CD4-positive, alpha-beta T cell treated with Interleukin-6 for 4 hours (primary cell): Measurements from ENCODE around the gene PNRC2.
"Not testable (repeated sequence)": the region's sequence is repeated elsewhere in the genome, so short reads cannot be mapped to it uniquely, and the experiment has no call there.

ENCODE experiments used
- DNase-seq: peaks from one replicate; pipeline ENCODE4 v3.0.0-alpha.2; 2020; ENCODE audit warnings: mixed read lengths

PNRC2 gene

DNA sequence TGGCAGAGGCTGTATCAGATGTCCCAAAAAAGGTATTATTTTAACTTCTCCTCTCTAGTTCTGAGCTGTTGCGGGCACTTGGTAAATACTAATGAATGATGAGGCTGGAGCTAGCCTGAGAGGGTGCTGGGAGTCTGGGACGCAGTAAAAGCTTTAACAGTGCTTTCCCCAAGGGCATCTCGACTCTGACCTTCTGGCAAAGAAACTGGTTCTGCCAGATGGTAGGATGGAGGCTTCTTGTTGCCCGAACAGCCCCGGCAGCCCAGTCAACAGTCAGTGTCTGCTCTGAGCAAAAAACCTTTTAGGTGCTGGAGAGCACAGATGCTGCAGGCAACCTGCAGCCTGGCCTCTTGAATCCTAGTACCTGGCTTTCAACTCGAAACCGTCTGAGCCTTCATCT, 2.5 kb upstream of the PNRC2 start:
- DNase-seq = no peak

DNA sequence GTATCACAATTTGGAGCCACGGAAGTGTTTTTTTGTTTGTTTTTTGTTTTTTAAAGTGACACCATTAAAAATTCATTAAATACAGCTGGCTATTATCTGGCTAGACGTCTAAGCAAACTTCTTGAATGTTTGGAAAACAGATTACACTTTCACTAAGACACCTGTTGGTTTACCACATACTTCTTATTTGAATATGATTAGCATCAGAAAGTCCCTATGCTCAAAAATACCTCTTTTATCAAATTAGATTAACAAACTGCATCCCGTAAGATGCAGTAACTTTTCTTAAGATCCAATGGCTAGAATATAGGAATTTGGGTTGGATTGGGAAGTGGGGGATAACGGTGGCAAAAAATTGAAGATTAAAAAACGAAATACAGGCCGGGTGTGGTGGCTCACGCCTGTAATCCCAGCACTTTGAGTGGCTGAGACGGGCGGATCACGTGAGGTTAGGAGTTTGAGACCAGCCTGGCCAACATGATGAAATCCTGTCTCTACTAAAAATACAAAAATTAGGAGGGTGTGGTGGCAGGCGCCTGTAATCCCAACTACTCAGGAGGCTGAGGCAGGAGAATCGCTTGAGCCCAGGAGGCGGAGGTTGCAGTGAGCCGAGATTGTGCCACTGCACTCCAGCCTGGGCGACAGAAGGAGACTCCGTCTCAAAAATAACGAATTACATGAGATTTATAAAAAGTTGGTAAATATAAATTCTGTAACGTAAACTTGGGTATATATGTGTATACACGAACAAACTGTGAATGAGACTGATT, 1.4 kb upstream of the PNRC2 start:
- DNase-seq = not testable (repeated sequence)

DNA sequence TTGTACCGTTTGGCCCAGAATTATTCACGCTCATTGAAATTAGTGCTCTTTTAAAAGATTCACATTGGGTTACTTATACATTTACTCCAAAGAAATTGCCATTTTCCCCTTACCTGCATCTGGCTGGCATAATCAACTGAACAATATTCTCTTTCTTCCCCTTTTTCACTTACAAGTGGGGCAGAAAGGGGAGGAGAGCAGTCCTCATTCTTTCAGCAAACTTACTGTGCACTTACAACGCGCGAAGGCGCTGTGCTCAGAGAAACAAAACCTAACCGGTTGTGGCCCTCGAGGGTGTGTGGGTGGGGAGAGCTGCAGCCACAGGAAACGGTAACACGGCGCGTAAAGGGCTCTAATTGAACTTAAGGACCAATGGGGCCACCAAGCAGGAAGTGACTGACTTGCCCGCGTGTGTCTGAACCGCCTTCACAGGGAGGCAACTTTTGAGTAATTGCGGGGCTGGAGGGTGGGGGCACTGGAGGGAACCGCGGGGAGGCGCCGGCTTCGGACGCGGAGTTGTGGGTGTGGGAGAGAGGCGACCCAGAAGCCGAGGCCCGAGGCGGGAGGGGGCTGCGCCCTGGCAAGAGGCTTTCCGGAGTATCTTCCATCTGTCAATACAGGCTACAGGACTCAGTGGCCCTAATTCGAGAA, 693 bp upstream of the PNRC2 start:
- peak; percentile 90 for DNase-seq

DNA sequence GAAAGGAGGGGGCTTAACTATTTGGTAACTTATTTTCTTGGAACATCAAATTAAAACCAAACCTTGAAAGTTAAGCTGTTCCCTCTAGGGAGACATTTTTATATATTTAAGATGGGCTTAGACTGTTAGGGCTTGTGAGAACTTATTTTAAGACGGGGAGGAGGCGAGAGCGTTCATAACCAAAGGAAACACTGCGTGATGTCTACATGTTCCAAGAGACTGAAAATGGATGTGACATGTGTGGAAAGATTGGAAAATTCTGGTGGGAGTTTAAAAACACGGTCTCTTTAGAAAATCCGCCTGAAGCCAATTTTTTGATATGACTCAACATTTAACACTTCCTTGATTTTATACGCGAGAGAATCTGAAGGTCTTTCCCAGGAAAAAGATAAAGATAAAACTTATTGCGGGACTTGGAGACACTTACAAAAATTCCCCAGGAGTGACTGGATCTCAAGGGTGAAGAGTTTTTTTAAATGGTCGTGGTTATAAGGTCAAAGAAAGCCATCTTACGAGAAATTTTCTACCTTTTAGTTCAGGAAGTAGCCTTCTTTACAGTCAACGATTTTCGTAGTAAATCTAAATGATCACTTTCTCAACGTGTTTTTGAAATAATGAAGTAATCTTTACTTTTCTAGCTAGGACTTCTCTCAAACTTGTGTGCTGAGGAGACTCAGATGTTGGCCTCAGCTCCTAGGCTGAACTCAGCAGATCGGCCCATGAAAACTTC, 828 bp downstream of the PNRC2 start:
- DNase-seq = no peak

DNA sequence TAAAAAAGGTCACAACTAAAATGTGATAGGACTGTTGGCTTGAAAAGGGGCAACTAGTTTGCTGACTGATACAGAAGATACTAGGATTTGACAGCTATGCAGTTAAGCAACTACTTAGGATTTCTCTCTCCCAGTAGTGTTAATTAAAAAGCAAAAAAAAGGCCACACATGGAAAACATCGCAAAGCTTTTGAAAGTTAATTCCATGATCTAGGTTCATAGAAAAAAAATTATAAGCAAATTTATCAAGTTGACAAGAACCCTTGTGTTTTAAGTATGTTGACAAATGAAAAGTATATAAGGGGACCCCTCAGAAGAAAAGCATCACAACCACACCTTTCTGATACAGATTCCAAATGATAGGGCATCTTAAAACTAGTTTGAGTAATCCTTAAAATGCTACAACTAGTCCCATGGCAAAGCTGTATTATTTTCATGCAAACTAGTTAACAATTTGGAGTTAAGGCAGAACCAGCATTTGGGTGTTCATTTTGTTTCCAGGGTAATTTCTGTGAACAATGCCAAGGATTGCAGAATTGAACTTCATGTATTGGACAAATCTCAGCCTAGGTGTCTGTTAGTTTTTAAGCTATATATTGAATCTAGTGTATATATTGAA, 4.1 kb downstream of the PNRC2 start:
- no peak for DNase-seq

DNA sequence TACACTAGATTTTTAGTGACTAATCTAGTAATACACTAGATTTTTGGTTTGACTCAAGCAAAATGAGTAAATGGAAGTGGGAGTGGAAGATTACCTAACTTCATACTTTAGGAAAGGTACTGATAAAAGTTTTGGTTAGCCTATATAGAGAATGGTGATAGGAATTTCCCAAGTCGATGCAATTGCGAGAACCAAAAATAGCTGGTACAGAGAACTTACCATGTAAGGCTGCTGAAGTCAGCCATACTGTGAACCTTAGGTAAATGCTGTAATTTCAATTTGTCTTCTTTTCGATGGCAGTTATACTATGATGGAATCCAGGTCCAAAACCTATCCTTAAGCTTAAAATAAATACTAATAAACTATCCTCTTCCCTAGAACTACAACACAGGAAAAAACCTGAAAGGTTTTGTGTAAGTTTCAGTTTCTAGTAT, 4.6 kb downstream of the PNRC2 start:
- no peak for DNase-seq

DNA sequence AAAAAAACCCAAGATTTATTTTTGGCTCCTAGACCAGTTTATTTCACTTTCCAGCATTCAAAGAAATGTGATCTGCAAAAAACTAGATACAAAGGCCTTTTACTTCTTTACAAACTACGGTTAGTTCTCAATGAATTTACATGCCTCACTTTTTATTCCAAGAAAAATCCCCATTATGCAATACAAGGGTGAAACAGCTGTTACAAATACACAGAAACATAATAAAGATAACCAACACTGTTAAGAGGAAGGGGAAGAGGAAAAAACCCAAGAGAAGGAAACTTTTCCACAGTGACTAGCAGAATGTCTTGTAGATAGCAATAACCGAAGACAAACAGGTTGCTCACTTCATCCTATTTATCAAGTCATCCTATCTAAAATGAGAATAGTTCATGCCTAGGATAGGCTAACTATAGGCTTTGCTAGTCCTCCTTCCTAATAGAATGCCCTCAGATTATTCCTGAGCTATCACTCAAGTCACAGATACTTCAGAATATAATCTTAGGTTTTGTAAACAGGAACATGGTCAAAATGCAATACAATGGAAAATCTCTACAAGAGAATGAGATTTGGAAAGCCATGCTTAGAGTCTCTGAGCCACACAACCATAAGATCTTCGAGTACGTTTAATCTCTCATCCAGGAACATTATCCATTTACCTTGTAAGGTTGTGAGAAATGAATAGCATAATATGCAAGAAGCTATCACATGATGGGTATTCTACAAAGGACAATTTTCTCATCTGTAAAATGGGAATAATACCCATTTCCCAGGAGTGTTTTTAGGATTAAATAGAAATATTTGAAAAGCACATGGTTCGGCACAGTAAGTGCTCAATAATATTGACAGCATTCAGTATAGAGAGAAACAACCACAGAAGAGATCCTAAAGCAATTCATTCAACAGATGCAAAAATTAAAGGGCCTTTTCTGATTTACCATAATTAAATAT, 5.4 kb downstream of the PNRC2 start:
- no peak for DNase-seq

DNA sequence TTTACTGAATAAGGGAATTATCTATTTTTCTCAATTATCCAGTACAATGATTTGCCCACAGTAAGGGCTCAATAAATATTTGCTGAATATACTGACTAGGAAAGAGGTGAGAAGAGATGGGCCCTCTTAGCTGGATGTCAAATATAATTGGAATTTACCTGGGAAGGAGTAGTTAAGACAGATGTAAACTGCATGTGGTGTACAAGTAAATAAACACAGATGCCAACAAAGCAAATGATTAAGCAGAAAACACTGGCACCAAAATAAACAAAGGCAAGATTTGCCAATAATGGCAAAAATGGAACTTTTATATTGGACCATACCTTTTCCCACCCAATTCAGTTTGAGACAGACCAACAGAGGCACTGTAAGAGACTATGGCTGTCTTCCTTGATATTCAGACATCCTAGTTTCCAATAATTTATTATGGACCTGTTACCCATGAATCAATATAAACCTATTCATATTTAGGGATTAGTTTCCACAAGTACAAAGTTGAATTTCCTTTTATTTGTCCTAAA, 7.4 kb downstream of the PNRC2 start:
- DNase-seq = no peak

DNA sequence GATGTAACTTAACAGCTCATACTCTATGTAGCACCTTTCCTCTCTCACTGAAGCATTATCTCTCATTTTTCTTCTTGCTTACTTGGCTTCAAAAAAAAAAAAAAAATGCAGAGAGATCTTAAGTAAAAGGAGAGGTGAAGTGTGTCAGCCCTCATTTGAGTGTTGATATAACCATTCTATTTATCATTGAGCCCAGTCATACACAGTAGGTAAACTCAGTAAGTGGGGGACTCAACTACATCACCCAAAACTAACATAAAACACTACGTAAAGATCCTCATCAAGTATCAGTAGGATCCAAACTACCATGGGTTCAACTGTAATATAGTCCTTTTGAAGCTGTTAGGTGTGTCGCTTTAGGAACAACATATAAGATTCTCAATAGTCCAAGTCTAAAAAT, 8.2 kb downstream of the PNRC2 start:
- DNase-seq = no peak

DNA sequence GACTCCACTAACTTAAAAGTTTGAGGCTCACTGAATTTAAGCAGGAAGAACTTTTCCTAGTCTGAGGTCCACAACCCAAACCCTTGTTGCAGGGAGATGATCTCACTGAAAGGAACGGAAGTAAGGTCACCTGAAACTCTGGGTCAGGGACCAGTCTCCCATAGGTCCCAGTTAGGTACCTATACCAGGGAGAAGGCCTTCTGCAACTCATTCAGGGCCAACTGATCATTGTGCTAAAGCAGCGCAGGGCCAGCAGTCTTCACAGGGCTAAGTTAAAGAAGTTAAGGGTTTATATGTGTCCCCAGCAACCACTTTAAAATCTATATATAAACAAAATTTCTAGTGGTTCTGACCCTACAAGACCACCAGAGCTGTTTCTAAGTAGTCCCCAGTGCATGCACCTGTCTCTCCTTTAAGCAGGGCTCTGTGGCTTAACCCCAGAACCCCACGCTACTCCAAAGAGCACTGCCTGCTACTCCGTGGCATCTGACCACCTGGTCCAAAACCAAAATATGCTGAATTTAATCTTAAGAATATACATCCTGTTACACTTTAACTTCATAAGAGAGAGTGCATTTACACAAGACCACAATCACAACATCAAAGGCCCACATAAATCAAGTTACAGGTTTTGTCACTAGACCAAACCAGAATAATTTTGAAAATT, 17.7 kb downstream of the PNRC2 start:
- no peak for DNase-seq

DNA sequence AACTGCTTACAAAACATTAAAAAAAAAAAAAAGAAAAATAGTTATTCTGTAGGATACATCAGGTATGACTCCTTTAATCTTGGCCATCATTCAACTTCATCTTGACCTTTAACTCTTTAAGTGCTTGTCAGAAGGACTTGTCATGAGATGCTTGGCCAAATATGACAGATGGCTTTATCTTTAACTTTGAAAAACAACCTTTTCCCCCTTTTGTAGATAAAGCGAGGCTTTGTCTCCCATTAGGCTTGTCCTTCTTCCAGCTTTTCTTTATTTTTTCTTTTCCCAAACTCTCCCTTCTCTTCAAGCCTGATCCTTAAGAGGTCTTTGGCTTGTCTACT, 18.2 kb downstream of the PNRC2 start:
- DNase-seq = no peak

DNA sequence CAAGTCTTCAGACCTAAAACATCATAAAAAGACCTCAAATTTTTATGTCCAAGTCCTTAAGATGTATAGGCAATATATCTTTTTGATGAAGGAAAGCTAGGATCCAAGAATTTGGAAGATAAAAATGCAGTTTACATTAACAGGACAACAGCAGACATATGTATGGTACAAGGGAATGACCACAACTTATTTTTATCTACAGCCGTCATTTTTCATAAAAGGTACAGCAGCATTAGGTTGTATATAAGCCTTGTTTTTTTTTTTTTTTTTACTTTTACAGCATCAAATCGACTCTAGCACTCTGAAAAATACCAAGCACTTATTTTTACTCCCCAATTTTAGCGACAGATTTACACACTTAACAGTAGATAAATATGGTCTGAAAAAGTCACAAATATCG, 19.2 kb downstream of the PNRC2 start:
- DNase-seq = no peak

DNA sequence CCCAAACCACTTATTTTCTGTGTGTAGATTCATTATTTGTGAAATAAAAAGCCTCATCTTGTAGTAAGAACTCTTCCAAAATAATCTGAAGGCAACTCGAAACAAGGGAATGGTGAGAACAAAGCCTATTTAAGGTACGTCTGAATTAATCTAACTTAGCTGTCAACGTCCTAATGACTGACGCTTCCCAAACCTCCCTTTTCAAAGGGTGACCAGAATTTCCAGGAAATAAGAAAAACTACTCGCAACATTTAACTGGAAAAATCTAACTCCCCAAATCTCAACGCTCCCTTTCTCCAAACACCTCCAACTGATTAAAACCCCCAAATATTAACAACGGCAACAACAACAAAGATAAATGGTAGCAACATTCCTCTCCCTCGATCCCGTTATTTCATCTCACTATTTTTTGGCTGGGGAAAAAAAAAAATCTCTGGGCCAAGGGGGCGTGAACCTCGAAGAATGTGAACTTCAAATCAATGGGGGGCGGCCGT, 19.8 kb downstream of the PNRC2 start:
- DNase-seq = no peak

DNA sequence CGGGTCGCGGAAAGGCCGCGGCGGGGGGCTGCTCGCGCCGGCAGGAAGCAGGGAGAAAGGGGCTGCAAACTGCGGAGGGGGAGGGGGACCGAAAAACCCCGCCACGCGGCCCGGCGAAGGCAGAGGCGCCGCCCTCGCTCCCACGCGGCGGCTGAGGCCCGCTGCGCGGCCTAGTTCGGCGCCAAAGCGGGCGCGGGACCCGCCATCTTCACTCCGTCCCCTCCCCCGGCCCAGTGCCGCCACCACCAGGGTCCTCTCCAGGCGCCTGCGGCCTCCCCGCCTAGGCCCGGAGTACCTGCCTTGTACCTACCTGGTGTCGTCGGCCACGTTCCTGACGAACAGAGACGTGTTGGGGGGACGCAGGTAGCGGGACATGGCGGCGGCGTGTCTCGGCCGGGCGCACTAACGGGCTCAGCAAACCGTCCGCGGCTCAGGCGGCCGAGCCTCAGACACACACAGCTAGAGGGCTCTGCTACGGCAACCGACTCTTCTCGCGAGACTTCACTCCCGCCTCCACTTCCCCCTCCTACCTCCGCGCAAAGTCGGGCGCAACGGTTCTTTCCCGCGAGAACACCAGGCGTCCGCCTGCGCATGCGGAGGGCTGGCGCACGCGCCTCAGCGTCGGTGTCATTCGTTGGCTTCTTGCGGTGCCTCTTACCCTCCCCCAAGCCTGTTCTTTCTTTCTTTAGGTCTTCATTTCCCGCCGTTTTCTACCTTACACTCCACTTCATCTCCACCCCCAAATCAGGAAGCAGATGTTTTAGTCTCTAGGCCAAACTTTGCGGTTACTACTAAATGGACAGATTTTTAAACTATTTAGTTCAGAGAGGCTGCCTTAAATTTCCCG, 20.5 kb downstream of the PNRC2 start, which contains the start of gene SRSF10:
SRSF10 (minus strand) TSS at position 447 of the 847 bp plus-strand sequence; CDS start at position 375, 72 bp downstream.
- DNase-seq = peak; percentile 98

DNA sequence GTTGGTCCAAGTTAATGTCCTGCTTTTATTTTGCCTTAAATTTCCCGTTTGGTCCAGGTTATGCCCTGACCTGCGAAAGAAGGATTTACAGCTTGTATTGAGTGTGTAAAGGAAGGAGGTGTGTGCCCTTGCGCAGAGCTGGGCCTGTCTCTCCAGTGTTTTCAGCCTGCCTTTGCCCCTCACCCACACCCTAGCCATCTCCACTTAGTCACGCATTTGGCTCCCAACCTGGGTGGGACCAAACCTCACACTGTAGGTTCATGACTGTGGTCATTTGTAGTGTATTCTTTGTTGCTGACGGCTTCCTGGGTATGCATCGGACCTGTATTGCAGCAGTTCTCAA, 21.1 kb downstream of the PNRC2 start:
- DNase-seq = peak; percentile 43

DNA sequence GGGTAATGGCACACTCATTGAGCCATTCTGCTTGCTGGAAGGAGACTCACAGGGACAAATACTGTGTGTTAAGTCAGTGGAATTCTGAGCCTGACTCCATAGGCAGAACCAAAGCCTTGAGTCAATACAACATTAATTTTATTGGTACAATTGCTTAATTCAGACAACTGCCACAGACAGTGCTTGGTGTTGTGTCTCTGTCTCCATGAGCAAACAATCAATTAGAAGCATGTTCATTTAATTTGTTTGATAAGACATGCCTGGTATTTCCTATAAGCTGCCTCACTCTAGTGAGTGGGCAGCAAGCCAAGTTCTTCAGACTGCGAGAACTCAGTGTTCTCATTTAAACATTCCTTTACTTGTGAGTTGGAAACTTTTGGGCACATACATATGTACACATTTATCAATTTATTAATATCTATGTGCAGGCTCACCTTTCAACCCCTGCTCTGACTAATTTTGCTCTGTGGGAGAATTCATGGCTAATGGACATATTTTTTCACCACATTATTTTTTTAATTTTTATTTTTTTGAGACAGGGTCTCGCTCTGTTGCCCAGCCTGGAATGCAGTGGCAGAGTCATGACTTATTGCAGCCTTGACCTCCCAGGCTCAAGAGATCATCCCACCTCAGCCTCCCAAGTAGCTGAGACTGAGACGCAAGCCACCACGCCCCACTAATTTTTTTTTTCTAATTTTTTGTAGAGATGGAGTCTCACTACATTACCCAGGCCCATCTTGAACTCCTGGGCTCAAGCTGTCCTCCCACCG, 25.0 kb downstream of the PNRC2 start:
- no peak for DNase-seq

DNA sequence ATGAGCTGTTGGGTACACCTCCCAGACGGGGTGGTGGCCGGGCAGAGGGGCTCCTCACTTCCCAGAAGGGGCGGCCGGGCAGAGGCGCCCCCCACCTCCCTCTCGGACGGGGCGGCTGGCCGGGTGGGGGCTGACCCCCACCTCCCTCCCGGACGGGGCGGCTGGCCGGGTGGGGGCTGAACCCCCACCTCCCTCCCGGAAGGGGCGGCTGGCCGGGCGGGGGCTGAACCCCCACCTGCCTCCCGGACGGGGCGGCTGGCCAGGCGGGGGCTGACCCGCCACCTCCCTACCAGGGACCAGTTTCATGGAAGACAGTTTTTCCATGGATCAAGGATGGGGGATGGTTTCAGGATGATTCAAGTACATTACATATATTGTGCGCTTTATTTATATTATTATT, 27.4 kb downstream of the PNRC2 start:
- DNase-seq = not testable (repeated sequence)

DNA sequence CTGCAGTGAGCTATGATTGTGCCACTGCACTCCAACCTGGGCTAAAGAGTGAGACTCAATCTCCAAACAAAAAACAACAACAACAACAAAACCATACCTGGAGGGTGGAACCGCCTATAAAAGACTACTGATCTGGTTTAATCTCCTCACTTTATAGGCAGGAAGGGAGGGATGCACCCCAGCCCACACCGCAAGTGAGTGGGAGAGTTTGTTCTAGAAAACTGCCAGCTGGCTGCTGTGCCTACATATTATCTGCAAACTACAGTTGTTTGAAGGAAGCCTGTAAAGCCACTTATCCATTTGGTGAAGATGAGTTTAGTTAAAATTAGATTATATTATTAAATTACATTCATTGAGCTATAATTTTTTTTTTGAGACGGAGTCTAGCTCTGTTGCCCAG, 29.6 kb downstream of the PNRC2 start:
- no peak for DNase-seq

DNA sequence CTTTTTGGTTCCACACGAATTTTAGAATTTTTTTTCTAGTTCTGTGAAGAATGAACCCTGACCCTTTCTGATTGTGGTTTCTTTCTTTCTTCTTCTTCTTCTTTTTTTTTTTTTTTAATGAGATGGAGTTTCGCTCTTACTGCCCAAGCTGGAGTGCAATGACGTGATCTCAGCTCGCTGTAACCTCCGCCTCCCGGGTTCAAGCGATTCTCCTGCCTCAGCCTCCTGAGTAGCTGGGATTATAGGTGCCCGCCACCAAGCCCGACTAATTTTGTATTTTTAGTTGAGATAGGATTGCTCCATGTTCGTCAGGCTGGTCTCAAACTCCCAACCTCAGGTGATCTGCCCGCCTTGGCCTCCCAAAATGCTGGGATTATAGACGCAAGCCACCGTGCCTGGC, 32.4 kb downstream of the PNRC2 start:
- DNase-seq = not testable (repeated sequence)

DNA sequence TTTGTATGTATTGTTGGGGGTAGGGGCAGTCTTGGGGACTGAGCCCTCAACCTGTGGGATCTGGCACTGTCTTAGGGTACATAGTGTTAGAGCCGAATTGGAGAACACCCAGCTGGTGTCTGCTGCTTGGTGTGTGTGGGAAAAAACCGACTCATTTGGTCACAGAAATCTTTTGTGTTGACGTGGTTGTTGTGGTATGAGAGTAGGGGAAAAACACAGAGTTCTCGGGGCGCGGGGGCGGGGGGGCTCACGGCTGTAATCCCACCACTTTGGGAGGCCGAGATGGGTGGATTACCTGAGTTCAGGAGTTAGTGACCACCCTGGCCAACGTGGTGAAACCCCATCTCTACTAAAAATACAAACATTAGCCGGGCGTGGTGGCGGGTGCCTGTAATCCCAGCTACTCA, 35.8 kb downstream of the PNRC2 start:
- no peak for DNase-seq
